Stimulated activated CD4-positive, alpha-beta T cell treated with anti-CD3 and anti-CD28 coated beads, TNF-alpha, amount 100 ng/mL, for 48 hours (primary cell): Measurements from ENCODE around the gene OR4A47.
"Not testable (repeated sequence)": the region's sequence is repeated elsewhere in the genome, so short reads cannot be mapped to it uniquely, and the experiment has no call there.

ENCODE experiments used
- DNase-seq, 3 donors: peaks; one replicate each; pipeline ENCODE4 v3.0.0-alpha.2; 2020; ENCODE audit warnings: low read depth in 3 of 3

The OR4A47 gene, protein sequence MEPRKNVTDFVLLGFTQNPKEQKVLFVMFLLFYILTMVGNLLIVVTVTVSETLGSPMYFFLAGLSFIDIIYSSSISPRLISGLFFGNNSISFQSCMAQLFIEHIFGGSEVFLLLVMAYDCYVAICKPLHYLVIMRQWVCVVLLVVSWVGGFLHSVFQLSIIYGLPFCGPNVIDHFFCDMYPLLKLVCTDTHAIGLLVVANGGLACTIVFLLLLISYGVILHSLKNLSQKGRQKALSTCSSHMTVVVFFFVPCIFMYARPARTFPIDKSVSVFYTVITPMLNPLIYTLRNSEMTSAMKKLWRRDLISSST

DNA sequence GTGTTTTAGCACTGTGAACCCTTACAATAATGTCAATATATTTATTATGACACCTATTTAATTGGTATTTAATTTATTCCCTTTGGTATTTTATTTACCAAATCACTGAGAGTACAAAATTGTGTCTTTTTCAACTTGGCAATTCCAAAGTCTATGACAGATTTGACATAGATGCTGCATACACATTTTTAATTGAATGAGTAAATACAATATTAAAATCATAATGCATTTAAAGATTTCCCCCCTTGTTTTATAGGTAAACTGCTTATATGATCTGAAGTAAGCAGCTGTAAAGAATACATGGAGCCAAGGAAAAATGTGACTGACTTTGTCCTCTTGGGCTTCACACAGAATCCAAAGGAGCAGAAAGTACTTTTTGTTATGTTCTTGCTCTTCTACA lies at the start of gene OR4A47:
Gene OR4A47 (plus strand): TSS at position 301 of the 400 bp plus-strand sequence. CDS start 0 bp downstream, at position 301.
- not testable (repeated sequence) for DNase-seq

DNA sequence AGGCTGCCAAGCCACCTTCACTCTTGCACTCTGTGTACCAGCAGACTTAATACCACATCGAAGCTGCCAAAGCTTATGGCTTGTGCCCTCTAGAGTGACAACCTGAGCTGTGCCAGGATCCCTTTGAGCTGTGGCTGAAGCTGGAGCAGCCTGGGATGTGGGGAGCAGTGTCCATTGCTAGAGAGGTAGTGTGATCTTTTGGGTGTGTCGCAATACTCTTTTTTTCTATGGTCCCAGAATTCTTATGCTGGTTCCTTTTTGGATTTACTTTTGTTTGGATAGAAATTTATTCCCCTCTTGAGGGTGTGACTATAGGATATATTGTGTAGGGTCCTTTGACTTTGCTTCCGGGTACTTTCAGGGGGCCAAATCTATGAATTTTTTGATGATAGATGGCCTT lies 32.7 kb upstream of the OR4A47 start:
- not testable (repeated sequence) for DNase-seq

DNA sequence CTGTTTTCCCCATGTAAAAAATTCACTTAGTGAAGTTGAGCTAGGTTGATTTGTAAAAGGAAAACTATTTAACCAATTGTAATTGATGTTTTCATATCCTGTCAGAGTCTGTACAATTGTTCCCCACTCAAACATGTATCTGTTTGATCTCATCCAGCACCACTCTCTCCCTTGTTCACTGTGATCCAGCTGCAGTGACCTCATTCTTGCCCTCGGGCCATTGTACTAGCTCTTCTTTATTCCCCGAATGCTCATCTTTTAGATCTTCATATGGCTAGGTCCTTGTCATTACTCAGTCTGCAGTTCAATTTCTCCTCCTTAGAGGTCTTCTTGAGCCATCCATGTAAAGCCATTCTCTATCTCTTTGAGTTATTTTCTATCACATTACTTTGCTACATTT lies 14.6 kb upstream of the OR4A47 start:
- not testable (repeated sequence) for DNase-seq

DNA sequence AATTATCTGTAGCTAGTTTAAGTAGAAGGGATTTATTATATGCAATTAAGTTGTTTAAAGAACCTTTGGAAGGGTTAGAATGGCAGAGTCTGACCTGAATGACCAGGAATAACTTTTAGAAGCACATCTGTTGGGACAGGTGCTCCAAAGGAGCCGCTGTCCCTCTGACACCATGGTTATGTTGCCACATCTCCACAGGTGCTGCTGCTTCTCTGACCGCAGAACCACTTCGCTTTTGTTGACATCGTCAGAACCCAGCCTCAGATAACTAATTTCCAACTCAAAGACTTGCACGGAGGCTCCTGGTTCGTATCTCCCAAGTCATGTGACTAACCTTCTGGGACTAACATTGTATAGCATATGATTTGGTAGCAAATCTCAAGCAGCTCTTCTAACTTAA lies 13.9 kb upstream of the OR4A47 start:
- not testable (repeated sequence) for DNase-seq

DNA sequence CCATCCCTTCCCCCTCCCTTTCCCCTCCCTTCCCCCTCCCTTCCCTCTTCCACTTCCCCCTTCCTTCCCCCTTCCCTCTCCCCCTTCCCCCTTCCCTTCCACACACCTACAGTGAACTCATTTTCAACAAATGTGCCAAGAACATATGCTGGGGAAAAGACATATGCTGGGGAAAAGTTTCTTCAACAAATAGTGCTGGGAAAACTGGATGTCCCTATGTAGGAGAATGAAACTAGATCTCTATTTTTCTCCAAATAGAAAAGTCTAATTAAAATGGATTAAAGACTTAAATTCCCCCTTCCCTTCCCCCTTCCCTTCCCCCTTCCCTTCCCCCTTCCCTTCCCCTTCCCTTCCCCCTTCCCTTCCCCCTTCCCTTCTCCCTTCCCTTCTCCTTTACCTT lies 17.6 kb downstream of the OR4A47 start:
- DNase-seq: not testable (repeated sequence)

DNA sequence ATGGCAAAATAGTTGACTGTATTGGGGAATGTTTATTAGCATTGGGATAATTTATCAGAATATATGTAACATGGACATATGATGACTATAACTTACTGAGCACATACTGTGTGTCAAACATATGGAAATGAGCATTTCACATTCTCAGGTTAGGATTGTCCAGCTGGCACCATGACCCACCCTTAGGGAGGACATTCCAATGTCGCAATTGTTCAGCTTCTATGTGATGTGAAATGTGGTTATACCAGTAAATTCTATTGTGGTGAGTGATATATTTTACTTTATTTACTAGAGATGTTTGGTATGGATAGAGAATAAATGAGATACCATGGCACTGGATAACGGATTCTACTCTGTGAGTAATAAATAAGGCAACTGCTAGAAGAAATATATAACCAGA lies 50.4 kb downstream of the OR4A47 start:
- no peak for DNase-seq
